ENCODE measurements around the gene WDR27.
"Not testable (repeated sequence)": the region's sequence is repeated elsewhere in the genome, so short reads cannot be mapped to it uniquely, and the experiment has no call there.

The WDR27 gene

DNA sequence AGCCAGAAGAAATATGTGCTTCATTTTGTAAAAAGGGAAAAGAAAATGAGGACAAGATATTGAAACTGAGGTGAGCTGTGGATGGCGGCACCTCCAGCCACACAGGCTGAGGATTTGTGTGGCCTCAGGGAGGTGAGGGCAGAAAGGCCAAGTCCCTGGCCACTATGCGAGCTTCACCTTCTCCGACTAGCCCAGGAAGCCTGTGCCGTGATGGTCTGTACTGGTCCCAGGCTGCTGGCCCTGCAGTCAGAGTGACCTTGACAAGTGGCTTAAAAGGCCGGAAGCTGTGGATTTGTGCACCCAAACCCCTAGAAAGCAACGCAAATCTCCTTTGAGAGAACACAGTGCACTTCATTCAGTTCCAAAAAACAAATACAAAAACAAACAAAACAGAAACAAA lies 48.1 kb downstream of the WDR27 start:
- Mint-ChIP-seq H3K27ac (ENCODE audit: low read depth) (peak overlapping the region; percentile 77), H3K27me3 (no peaks in the 10 kb centered on the region), H3K4me1 (peaks cover 16% of the 10 kb centered on the region), H3K36me3 (ENCODE audit: insufficient read depth) (no peaks in the 10 kb centered on the region), H3K9me3 (no peaks in the 10 kb centered on the region), H3K4me3 (peak overlapping the region; percentile 81)
- no peak for ATAC-seq (replicated peaks; ENCODE audit: extremely low read depth, poor library complexity, severe bottlenecking)
- DNase-seq (ENCODE audit: low spot score in 2 of 2): no peak

DNA sequence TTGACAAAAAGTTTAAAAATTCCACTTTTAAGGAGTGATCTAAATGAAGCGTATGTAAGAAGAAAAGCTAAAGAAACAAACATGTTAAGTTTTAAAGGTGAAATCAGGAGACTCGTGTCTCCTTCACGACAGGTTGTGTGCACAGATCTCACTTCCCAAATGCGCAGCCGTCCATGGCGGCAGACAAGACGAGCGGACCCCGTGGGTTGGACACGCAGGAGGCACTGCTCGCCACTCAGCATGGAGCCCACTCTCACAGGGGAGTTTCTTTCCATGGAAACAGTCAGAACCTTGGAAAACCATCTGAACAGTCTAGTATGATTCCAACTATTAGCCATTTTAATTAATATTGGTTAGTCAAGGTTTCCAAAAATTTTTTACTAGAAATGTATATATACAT lies 48.9 kb downstream of the WDR27 start:
- no peaks in the 10 kb centered on the region for H3K9me3 Mint-ChIP-seq
- no peak for DNase-seq (ENCODE audit: low spot score in 2 of 2)
- H3K4me3 Mint-ChIP-seq: no peak overlapping the region
- no peak for ATAC-seq (replicated peaks; ENCODE audit: extremely low read depth, poor library complexity, severe bottlenecking)
- no peak overlapping the region for H3K27ac Mint-ChIP-seq (ENCODE audit: low read depth)
- H3K36me3 Mint-ChIP-seq (ENCODE audit: insufficient read depth): no peaks in the 10 kb centered on the region
- H3K27me3 Mint-ChIP-seq: no peaks in the 10 kb centered on the region
- H3K4me1 Mint-ChIP-seq: peaks cover 16% of the 10 kb centered on the region

- H3K27ac Mint-ChIP-seq (ENCODE audit: low read depth): no peak overlapping the region
- no peaks in the 10 kb centered on the region for H3K27me3 Mint-ChIP-seq
- DNase-seq (ENCODE audit: low spot score in 2 of 2) (no peak), ATAC-seq (replicated peaks; ENCODE audit: extremely low read depth, poor library complexity, severe bottlenecking) (no peak)
- H3K36me3 Mint-ChIP-seq (ENCODE audit: insufficient read depth): no peaks in the 10 kb centered on the region
- no peaks in the 10 kb centered on the region for H3K9me3 Mint-ChIP-seq
- peaks cover 16% of the 10 kb centered on the region for H3K4me1 Mint-ChIP-seq
- no peak overlapping the region for H3K4me3 Mint-ChIP-seq
Observed at GRCh38 chr6:169651498-169651897, 50.3 kb downstream of the WDR27 start.

DNA sequence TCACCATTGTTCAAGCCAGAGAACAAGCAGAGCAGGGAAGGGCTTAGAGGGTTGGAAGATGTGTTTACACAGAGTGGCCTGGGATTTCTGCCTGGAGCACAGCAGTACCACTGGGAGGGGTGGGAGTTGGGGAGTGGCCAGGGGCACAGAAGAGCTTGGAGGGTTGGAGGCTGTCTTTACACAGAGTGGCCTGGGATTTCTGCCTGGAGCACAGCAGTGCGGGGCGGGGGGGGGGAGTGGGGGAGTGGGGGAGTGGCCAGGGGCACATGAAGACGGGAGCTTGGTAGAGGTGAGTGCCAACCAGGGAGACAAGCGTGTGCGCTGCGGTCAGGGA lies 50.9 kb downstream of the WDR27 start:
- DNase-seq (ENCODE audit: low spot score in 2 of 2): no peak
- no peaks in the 10 kb centered on the region for H3K9me3 Mint-ChIP-seq
- H3K27ac Mint-ChIP-seq (ENCODE audit: low read depth): no peak overlapping the region
- no peak for ATAC-seq (replicated peaks; ENCODE audit: extremely low read depth, poor library complexity, severe bottlenecking)
- H3K4me1 Mint-ChIP-seq: peaks cover 16% of the 10 kb centered on the region
- no peaks in the 10 kb centered on the region for H3K27me3 Mint-ChIP-seq
- no peak overlapping the region for H3K4me3 Mint-ChIP-seq
- H3K36me3 Mint-ChIP-seq (ENCODE audit: insufficient read depth): no peaks in the 10 kb centered on the region

DNA sequence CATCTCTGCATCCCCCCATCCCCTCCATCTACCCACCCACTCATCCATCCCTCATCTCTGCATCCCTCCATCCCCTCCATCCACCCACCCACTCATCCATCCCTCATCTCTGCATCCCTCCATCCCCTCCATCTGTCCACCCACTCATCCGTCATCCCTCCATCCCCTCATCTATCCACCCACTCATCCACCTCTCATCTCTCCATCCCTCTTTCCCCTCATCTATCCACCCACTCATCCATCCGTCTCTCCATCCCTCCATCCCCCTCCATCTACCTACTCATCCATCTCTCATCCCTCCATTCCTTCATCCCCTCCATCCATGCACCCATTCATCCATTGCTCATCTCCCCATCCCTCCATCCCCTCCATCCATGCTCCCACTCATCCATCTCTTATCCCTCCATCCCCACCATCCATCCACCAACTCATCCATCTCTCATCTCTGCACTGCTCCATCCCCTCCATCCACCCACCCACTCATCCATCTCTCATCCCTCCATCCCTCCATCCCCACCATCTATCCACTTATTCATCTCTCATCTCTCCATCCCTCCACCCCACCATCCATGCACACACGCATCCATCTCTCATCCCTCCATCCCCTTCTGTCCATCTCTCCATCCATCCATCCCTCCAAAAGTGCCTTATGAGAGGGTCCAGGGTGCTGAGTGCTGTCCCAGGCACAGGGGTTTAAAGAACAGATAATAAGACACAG lies 51.4 kb downstream of the WDR27 start:
- Mint-ChIP-seq H3K4me1 (peaks cover 16% of the 10 kb centered on the region), H3K27me3 (no peaks in the 10 kb centered on the region), H3K27ac (ENCODE audit: low read depth) (no peak overlapping the region), H3K4me3 (no peak overlapping the region), H3K36me3 (ENCODE audit: insufficient read depth) (no peaks in the 10 kb centered on the region), H3K9me3 (no peaks in the 10 kb centered on the region)
- no peak for DNase-seq (ENCODE audit: low spot score in 2 of 2)
- no peak for ATAC-seq (replicated peaks; ENCODE audit: extremely low read depth, poor library complexity, severe bottlenecking)

DNA sequence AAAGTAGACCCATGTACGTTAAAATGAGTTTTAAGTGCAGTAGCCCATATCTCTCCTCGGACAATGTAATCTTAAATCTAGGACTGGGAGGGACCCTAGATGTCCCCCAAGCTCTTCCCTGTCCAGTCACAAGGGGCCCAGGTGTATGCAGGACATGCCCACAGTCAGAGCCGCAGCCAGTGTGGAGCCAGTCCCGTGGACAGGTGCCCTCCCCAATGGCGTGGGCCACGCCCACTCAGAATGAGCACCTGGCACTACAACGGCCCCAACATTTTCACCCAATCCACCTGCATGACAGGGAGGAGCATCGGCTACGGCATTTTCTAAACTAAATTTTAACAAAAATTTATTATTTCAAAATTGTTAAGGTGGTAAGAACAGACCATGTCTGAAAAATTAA lies 53.2 kb downstream of the WDR27 start:
- ATAC-seq (replicated peaks; ENCODE audit: extremely low read depth, poor library complexity, severe bottlenecking) (no peak), DNase-seq (ENCODE audit: low spot score in 2 of 2) (no peak)
- peaks cover under 1% of the 10 kb centered on the region for H3K4me1 Mint-ChIP-seq
- H3K27ac Mint-ChIP-seq (ENCODE audit: low read depth): no peak overlapping the region
- no peaks in the 10 kb centered on the region for H3K27me3 Mint-ChIP-seq
- no peaks in the 10 kb centered on the region for H3K36me3 Mint-ChIP-seq (ENCODE audit: insufficient read depth)
- no peaks in the 10 kb centered on the region for H3K9me3 Mint-ChIP-seq
- no peak overlapping the region for H3K4me3 Mint-ChIP-seq

DNA sequence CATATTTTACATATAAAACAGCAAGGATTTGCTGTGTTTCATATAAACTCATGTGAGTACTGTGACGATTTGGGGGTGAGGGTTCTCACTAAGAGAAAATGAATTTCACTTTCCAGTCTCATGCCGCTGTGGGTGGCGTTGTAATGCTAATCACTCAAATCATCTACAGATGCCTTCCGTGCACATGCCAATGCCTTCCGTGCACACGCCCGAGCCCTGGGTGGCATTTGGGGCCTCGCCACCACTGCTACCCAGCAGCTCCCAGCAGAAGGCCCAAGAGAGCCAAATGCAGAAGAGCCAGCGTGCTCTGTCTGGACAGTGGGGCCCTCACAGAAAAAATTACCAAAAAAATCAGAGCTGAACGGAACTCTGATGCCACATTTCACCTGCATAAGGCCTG lies 53.7 kb downstream of the WDR27 start:
- H3K27me3 Mint-ChIP-seq: no peaks in the 10 kb centered on the region
- no peaks in the 10 kb centered on the region for H3K9me3 Mint-ChIP-seq
- no peaks in the 10 kb centered on the region for H3K4me1 Mint-ChIP-seq
- no peak overlapping the region for H3K4me3 Mint-ChIP-seq
- DNase-seq (ENCODE audit: low spot score in 2 of 2): no peak
- no peaks in the 10 kb centered on the region for H3K36me3 Mint-ChIP-seq (ENCODE audit: insufficient read depth)
- no peak overlapping the region for H3K27ac Mint-ChIP-seq (ENCODE audit: low read depth)
- ATAC-seq (replicated peaks; ENCODE audit: extremely low read depth, poor library complexity, severe bottlenecking): no peak

DNA sequence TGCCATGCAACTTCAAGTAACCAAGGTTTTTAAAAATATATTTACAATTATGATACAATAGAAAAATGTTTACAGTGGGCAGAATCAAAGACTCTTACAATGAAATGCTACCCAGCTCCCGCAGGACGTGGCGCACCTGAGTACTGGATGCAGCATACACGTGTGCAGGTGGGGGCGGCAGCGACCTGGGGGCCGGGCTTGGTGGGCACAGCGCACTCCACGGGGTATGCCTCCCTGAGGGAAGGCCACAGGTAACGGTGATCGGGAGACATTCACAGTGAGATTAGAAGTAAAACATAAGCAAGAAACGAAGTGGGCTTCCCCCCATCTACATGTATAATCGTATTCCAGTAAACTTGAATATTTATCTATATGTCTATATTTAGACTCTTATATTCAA lies 54.2 kb downstream of the WDR27 start:
- Mint-ChIP-seq H3K4me3 (no peak overlapping the region), H3K27me3 (no peaks in the 10 kb centered on the region), H3K4me1 (no peaks in the 10 kb centered on the region), H3K9me3 (no peaks in the 10 kb centered on the region), H3K36me3 (ENCODE audit: insufficient read depth) (no peaks in the 10 kb centered on the region), H3K27ac (ENCODE audit: low read depth) (no peak overlapping the region)
- no peak for DNase-seq (ENCODE audit: low spot score in 2 of 2)
- ATAC-seq (replicated peaks; ENCODE audit: extremely low read depth, poor library complexity, severe bottlenecking): no peak

- no peaks in the 10 kb centered on the region for H3K9me3 Mint-ChIP-seq
- no peaks in the 10 kb centered on the region for H3K27me3 Mint-ChIP-seq
- DNase-seq (ENCODE audit: low spot score in 2 of 2) (no peak), ATAC-seq (replicated peaks; ENCODE audit: extremely low read depth, poor library complexity, severe bottlenecking) (no peak)
- H3K4me3 Mint-ChIP-seq: no peak overlapping the region
- H3K36me3 Mint-ChIP-seq (ENCODE audit: insufficient read depth): no peaks in the 10 kb centered on the region
- H3K4me1 Mint-ChIP-seq: no peaks in the 10 kb centered on the region
- H3K27ac Mint-ChIP-seq (ENCODE audit: low read depth): no peak overlapping the region
Observed at GRCh38 chr6:169646906-169647567, 54.8 kb downstream of the WDR27 start.

DNA sequence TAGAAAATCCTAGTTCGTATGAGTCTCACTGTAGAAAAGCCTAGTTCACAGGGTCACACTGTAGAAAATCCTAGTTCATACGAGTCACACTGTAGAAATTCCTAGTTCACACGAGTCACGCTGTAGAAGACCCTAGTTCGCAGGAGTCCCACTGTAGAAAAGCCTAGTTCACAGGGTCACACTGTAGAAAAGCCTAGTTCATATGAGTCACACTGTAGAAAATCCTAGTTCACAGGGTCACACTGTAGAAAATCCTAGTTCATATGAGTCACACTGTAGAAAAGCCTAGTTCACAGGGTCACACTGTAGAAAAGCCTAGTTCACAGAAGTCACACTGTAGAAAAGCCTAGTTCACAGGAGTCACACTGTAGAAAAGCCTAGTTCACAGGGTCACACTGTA lies 56.4 kb downstream of the WDR27 start:
- not testable (repeated sequence) for H3K27me3 Mint-ChIP-seq; H3K4me1 Mint-ChIP-seq; ATAC-seq (replicated peaks; ENCODE audit: extremely low read depth, poor library complexity, severe bottlenecking); H3K9me3 Mint-ChIP-seq; DNase-seq (ENCODE audit: low spot score in 2 of 2); H3K27ac Mint-ChIP-seq (ENCODE audit: low read depth); H3K4me3 Mint-ChIP-seq; H3K36me3 Mint-ChIP-seq (ENCODE audit: insufficient read depth)

- ATAC-seq (replicated peaks; ENCODE audit: extremely low read depth, poor library complexity, severe bottlenecking) (no peak), DNase-seq (ENCODE audit: low spot score in 2 of 2) (no peak)
- Mint-ChIP-seq H3K27ac (ENCODE audit: low read depth) (no peak overlapping the region), H3K4me3 (no peak overlapping the region), H3K4me1 (no peaks in the 10 kb centered on the region), H3K36me3 (ENCODE audit: insufficient read depth) (no peaks in the 10 kb centered on the region), H3K9me3 (no peaks in the 10 kb centered on the region), H3K27me3 (no peaks in the 10 kb centered on the region)
Observed at GRCh38 chr6:169643521-169643920, 58.3 kb downstream of the WDR27 start.

DNA sequence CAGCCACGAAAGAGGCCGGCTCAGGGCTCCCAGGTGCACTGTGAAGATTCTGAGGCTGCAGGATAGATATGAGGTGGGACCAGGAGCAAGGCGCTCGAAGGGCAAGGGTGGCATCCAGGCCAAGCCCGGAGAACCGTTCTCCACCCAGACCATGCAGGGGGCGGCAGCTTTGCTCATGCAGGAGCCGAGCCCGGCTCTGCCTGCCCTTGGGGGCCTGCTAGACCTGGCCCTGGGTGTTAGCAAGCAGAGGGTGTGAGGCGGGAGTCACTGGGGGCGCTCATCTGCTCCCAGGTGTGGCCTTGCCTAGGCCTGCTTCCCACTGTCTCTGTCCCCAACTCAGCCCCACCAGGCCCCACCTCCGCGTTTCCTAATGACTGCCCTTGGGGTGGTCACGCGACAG lies 59.4 kb downstream of the WDR27 start:
- Mint-ChIP-seq H3K4me1 (no peaks in the 10 kb centered on the region), H3K27ac (ENCODE audit: low read depth) (no peak overlapping the region), H3K27me3 (no peaks in the 10 kb centered on the region), H3K36me3 (ENCODE audit: insufficient read depth) (no peaks in the 10 kb centered on the region), H3K9me3 (no peaks in the 10 kb centered on the region), H3K4me3 (no peak overlapping the region)
- DNase-seq (ENCODE audit: low spot score in 2 of 2) (no peak), ATAC-seq (replicated peaks; ENCODE audit: extremely low read depth, poor library complexity, severe bottlenecking) (no peak)

- no peak for ATAC-seq (replicated peaks; ENCODE audit: extremely low read depth, poor library complexity, severe bottlenecking)
- Mint-ChIP-seq H3K27ac (ENCODE audit: low read depth) (no peak overlapping the region), H3K27me3 (no peaks in the 10 kb centered on the region), H3K9me3 (no peaks in the 10 kb centered on the region), H3K4me1 (no peaks in the 10 kb centered on the region), H3K4me3 (no peak overlapping the region), H3K36me3 (ENCODE audit: insufficient read depth) (peaks cover 2% of the 10 kb centered on the region)
- DNase-seq (ENCODE audit: low spot score in 2 of 2): no peak
Observed at GRCh38 chr6:169641461-169642085, 60.3 kb downstream of the WDR27 start.

Measured in central memory CD8-positive, alpha-beta T cell (primary cell).